ENCODE data around the gene EMC10. TPM values are rescaled to one million over a fixed set of nuclear protein-coding genes. Genes with fewer than 3 reads are reported as not detected.

EMC10 gene
- total and polyA plus RNA-seq, 8 donors = 72.3 to 157 (median 90.8) TPM

DNA sequence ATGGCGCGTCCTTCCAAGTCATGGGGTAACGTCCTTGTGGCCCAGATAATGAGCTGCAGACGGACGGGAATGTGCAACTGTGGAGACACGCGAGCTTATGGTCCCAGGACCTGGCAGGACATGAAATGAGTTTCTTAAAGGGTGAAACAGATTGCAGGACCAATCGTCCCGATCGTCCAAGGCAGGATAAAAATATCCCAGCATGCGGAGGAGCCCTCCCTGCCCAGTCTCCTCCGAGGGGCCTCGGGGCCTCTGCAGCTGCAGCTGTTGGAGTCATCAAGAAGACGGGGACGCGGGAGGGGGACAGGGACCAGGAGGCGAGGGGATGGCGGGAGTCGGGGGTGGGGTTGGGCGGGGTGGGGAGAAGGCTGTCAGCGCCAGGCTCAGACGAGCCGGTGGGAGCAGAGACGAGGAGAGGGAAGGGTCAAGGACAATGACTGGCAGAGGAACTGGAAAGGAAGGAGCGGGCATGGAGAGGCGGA, 14.7 kb downstream of the EMC10 start:
- Histone ChIP-seq H3K4me3 (no peak overlapping the region), H3K27ac (no peak overlapping the region), H3K27me3 (peaks cover 0 to 9% of the 10 kb centered on the region in 2 donors), H3K36me3 (no peaks in the 10 kb centered on the region), H3K9me3 (no peaks in the 10 kb centered on the region), H3K4me1 (peaks cover 0 to 28% of the 10 kb centered on the region in 2 donors)
- TF ChIP-seq, protein P1, sequence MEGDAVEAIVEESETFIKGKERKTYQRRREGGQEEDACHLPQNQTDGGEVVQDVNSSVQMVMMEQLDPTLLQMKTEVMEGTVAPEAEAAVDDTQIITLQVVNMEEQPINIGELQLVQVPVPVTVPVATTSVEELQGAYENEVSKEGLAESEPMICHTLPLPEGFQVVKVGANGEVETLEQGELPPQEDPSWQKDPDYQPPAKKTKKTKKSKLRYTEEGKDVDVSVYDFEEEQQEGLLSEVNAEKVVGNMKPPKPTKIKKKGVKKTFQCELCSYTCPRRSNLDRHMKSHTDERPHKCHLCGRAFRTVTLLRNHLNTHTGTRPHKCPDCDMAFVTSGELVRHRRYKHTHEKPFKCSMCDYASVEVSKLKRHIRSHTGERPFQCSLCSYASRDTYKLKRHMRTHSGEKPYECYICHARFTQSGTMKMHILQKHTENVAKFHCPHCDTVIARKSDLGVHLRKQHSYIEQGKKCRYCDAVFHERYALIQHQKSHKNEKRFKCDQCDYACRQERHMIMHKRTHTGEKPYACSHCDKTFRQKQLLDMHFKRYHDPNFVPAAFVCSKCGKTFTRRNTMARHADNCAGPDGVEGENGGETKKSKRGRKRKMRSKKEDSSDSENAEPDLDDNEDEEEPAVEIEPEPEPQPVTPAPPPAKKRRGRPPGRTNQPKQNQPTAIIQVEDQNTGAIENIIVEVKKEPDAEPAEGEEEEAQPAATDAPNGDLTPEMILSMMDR (IDR thresholded peaks at IDR 0.05) = no peak
- no peak for DNase-seq
- intact Hi-C loops (cut with DNase I) = no loop called here
- no peak for ATAC-seq

DNA sequence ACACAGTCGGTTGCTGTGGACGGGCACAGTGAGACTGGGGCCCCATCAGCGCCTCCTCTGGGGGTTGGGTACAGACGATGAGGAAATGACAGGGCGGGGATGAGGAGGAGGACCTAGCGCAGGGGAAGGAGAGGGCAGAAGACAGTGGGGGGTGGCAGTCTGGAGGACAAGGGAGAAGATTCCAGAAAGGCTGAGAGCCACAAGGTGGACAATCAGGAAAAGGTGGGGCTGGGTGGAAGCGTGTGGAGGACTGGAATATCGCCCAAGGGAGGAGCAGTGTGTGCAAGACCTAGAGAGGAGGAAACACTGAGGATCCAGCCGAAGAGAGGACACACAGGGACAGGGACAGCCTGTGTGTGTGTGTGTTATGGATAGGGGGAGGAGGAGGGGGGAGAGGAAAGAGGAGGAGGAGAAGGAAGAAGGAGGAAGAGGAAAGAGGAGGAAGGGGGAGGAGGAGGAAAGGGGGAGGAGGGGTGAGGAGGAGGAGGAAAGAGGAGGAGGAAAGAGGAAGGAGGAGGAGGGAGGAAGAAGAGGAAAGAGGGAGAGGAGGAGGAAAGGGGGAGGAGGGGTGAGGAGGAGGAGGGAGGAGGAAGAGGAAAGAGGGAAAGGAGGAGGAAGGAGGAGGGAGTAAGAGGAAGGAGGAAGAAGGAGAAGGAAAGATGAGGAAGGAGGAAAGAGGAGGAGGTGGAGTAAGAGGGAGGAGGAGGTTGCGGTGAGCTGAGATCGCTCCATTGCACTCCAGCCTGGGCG, 16.2 kb downstream of the EMC10 start:
- peak; percentile 46 for ATAC-seq
- TF ChIP-seq, protein P1 (IDR thresholded peaks at IDR 0.05) = no peak
- Histone ChIP-seq H3K36me3 (no peaks in the 10 kb centered on the region), H3K27me3 (peaks cover 0 to 4% of the 10 kb centered on the region in 2 donors), H3K4me3 (no peak overlapping the region), H3K4me1 (peaks cover 0 to 22% of the 10 kb centered on the region in 2 donors), H3K9me3 (no peaks in the 10 kb centered on the region), H3K27ac (no peak overlapping the region)
- DNase-seq = no peak
- intact Hi-C loops (cut with DNase I) = no loop called here

DNA sequence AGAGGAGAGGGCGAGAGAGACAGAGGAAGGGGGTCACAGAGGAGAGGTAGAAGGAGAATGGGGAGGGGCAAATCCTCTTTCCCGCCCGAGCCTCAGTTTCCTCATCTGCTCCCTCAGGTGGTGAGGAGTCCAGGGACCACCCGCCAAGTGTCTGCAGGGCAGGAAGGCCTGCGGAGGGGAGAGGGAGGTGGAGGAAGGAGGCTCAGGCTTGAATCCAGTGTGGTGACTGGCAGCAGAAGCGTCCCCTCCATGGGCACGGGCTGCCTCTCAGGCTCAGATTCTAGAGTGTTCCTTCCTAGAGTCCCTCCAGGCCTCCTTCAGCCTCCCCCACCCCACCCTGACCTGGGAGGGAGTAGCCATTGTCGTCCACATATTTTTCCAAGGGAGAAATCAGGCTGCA, 16.9 kb downstream of the EMC10 start:
- no peak for ATAC-seq
- peaks cover 0 to 18% of the 10 kb centered on the region in 2 donors for H3K4me1 ChIP-seq
- no peaks in the 10 kb centered on the region for H3K27me3 ChIP-seq
- no peak overlapping the region for H3K4me3 ChIP-seq
- H3K27ac ChIP-seq = no peak overlapping the region
- TF ChIP-seq, protein P1 (IDR thresholded peaks at IDR 0.05) = no peak
- DNase-seq = no peak
- intact Hi-C loops (cut with DNase I) = no loop called here
- no peaks in the 10 kb centered on the region for H3K36me3 ChIP-seq
- no peaks in the 10 kb centered on the region for H3K9me3 ChIP-seq

DNA sequence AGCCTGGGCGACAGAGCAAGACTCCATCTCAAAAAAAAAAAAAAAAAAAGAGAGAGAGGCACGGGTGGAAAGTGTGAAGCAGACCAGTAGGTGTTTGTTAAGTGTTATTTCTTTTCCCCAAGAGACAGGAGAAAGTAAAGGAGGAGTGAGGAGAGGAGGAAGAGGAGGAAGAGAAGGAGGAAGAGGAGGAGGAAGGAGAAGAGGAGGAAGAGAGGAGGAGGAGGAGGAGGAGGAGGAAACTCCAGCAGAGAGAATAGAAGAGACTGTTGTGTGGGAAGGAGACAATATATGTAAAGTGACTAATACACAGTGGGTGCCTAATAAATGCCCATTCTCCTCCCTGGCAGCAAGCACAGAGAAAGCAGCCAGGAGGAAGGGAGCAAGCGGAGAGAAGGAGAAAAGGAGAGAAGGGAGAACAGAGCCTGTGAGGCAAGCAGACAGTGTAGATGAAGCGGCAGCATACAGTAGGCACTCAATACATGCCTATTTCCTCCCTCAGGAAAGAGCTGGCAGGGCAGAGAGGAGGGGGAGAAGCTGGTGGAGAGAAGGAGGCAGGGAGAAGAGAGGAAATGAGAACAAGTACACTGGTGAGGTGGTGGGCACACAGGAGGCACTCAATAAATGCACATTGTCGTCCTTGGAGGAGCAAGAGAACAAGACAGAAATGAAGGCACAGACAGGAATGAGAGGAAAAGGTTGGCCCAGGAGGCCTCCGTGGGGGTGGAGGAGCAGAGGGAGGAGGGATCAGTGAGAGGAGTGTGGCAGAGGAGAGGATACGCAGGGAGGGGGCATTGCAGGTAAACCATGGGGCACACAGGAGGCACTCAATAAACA, 18.1 kb downstream of the EMC10 start:
- Histone ChIP-seq H3K4me1 (peaks cover 0 to 18% of the 10 kb centered on the region in 2 donors), H3K9me3 (no peaks in the 10 kb centered on the region)
- ATAC-seq = no peak

More for the DNA sequence above, 18.1 kb downstream of the EMC10 start:
- Histone ChIP-seq H3K27ac (no peak overlapping the region), H3K4me3 (no peak overlapping the region), H3K36me3 (no peaks in the 10 kb centered on the region), H3K27me3 (no peaks in the 10 kb centered on the region)
- TF ChIP-seq, protein P1 (IDR thresholded peaks at IDR 0.05) = no peak
- DNase-seq = peak in 1 of 4 donors; percentile 11
- intact Hi-C loops (cut with DNase I) = no loop called here
